ENCODE results near the gene TOGARAM1. TPM values are rescaled to one million over a fixed set of nuclear protein-coding genes. Genes with fewer than 3 reads are reported as not detected.

Gene TOGARAM1
- total RNA-seq, 1 experiment from 2014 or later, result 6.4 TPM

DNA sequence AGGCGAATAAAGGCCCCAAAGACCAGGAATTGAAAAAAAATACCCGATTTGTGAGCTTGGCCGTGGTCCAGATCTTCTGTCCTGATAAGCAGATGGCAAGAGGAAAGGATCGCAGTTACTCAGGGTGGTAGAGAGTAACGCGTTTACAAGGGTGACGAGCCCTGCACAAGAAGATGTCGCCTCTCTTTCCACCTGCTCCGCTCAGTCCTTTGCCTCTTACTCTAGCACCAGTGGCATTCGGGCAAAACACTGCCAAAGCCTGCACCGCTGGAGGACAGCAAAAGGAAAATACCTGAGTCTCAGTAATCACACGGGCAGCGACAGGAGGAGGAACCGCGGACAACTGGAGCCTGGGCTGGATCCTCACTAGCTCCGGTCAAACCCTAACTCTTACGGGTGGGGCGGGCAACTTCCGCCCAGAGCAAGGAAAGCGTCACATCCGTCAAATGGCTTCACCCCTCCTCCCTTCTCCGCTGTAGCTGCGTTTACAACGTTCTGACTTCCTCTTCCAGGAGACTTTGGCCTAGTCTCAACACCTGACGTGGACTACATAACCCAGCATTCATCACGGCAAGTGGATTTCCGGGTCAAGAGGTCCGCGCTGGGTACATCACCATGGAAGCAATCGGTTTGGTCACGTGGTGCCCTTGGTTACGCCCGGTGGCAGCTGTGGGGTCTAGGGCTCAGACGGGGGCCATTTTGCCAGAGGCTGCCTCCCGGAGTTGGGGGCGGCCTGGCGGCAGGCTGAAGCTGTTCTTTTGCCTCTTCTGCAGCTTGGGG lies at the start of gene TOGARAM1, which contains the start of gene KLHL28 (continued):
- TF ChIP-seq, protein P1, sequence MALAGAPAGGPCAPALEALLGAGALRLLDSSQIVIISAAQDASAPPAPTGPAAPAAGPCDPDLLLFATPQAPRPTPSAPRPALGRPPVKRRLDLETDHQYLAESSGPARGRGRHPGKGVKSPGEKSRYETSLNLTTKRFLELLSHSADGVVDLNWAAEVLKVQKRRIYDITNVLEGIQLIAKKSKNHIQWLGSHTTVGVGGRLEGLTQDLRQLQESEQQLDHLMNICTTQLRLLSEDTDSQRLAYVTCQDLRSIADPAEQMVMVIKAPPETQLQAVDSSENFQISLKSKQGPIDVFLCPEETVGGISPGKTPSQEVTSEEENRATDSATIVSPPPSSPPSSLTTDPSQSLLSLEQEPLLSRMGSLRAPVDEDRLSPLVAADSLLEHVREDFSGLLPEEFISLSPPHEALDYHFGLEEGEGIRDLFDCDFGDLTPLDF (CRISPR knock-in tag; IDR thresholded peaks at IDR 0.05), result no peak
- TF ChIP-seq ZNF263 (CRISPR knock-in tag; IDR thresholded peaks at IDR 0.05; ENCODE audit: low read depth) (no peak), ATF1 (CRISPR knock-in tag; IDR thresholded peaks at IDR 0.05) (no peak), SOX15 (CRISPR knock-in tag; IDR thresholded peaks at IDR 0.05) (no peak), TEAD1 (CRISPR knock-in tag; IDR thresholded peaks at IDR 0.05) (0 out of 2 replicates have a peak, but pooled peaks have one; percentile 2), FOXJ3 (CRISPR knock-in tag; IDR thresholded peaks at IDR 0.05; ENCODE audit: borderline replicate concordance) (no peak), MXD4 (CRISPR knock-in tag; IDR thresholded peaks at IDR 0.05; ENCODE audit: borderline replicate concordance) (no peak), ZNF671 (CRISPR knock-in tag; IDR thresholded peaks at IDR 0.05) (no peak), MYBL2 (CRISPR knock-in tag; IDR thresholded peaks at IDR 0.05) (no peak), GRHL2 (CRISPR knock-in tag; IDR thresholded peaks at IDR 0.05; ENCODE audit: insufficient replicate concordance, severe bottlenecking) (no peak), TP53 (CRISPR knock-in tag; IDR thresholded peaks at IDR 0.05) (no peak)
- TF ChIP-seq, protein P2, sequence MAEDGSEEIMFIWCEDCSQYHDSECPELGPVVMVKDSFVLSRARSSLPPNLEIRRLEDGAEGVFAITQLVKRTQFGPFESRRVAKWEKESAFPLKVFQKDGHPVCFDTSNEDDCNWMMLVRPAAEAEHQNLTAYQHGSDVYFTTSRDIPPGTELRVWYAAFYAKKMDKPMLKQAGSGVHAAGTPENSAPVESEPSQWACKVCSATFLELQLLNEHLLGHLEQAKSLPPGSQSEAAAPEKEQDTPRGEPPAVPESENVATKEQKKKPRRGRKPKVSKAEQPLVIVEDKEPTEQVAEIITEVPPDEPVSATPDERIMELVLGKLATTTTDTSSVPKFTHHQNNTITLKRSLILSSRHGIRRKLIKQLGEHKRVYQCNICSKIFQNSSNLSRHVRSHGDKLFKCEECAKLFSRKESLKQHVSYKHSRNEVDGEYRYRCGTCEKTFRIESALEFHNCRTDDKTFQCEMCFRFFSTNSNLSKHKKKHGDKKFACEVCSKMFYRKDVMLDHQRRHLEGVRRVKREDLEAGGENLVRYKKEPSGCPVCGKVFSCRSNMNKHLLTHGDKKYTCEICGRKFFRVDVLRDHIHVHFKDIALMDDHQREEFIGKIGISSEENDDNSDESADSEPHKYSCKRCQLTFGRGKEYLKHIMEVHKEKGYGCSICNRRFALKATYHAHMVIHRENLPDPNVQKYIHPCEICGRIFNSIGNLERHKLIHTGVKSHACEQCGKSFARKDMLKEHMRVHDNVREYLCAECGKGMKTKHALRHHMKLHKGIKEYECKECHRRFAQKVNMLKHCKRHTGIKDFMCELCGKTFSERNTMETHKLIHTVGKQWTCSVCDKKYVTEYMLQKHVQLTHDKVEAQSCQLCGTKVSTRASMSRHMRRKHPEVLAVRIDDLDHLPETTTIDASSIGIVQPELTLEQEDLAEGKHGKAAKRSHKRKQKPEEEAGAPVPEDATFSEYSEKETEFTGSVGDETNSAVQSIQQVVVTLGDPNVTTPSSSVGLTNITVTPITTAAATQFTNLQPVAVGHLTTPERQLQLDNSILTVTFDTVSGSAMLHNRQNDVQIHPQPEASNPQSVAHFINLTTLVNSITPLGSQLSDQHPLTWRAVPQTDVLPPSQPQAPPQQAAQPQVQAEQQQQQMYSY (CRISPR knock-in tag; IDR thresholded peaks at IDR 0.05), result no peak
- TF ChIP-seq, protein P3, sequence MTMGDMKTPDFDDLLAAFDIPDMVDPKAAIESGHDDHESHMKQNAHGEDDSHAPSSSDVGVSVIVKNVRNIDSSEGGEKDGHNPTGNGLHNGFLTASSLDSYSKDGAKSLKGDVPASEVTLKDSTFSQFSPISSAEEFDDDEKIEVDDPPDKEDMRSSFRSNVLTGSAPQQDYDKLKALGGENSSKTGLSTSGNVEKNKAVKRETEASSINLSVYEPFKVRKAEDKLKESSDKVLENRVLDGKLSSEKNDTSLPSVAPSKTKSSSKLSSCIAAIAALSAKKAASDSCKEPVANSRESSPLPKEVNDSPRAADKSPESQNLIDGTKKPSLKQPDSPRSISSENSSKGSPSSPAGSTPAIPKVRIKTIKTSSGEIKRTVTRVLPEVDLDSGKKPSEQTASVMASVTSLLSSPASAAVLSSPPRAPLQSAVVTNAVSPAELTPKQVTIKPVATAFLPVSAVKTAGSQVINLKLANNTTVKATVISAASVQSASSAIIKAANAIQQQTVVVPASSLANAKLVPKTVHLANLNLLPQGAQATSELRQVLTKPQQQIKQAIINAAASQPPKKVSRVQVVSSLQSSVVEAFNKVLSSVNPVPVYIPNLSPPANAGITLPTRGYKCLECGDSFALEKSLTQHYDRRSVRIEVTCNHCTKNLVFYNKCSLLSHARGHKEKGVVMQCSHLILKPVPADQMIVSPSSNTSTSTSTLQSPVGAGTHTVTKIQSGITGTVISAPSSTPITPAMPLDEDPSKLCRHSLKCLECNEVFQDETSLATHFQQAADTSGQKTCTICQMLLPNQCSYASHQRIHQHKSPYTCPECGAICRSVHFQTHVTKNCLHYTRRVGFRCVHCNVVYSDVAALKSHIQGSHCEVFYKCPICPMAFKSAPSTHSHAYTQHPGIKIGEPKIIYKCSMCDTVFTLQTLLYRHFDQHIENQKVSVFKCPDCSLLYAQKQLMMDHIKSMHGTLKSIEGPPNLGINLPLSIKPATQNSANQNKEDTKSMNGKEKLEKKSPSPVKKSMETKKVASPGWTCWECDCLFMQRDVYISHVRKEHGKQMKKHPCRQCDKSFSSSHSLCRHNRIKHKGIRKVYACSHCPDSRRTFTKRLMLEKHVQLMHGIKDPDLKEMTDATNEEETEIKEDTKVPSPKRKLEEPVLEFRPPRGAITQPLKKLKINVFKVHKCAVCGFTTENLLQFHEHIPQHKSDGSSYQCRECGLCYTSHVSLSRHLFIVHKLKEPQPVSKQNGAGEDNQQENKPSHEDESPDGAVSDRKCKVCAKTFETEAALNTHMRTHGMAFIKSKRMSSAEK (CRISPR knock-in tag; IDR thresholded peaks at IDR 0.05; ENCODE audit: borderline replicate concordance), result no peak
- TF ChIP-seq, protein P4, sequence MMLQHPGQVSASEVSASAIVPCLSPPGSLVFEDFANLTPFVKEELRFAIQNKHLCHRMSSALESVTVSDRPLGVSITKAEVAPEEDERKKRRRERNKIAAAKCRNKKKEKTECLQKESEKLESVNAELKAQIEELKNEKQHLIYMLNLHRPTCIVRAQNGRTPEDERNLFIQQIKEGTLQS (CRISPR knock-in tag; conservative IDR thresholded peaks at IDR 0.05), result no peak
- TF ChIP-seq, protein P5, sequence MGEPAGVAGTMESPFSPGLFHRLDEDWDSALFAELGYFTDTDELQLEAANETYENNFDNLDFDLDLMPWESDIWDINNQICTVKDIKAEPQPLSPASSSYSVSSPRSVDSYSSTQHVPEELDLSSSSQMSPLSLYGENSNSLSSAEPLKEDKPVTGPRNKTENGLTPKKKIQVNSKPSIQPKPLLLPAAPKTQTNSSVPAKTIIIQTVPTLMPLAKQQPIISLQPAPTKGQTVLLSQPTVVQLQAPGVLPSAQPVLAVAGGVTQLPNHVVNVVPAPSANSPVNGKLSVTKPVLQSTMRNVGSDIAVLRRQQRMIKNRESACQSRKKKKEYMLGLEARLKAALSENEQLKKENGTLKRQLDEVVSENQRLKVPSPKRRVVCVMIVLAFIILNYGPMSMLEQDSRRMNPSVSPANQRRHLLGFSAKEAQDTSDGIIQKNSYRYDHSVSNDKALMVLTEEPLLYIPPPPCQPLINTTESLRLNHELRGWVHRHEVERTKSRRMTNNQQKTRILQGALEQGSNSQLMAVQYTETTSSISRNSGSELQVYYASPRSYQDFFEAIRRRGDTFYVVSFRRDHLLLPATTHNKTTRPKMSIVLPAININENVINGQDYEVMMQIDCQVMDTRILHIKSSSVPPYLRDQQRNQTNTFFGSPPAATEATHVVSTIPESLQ (CRISPR knock-in tag; IDR thresholded peaks at IDR 0.05), result no peak
- TF ChIP-seq, protein P6, sequence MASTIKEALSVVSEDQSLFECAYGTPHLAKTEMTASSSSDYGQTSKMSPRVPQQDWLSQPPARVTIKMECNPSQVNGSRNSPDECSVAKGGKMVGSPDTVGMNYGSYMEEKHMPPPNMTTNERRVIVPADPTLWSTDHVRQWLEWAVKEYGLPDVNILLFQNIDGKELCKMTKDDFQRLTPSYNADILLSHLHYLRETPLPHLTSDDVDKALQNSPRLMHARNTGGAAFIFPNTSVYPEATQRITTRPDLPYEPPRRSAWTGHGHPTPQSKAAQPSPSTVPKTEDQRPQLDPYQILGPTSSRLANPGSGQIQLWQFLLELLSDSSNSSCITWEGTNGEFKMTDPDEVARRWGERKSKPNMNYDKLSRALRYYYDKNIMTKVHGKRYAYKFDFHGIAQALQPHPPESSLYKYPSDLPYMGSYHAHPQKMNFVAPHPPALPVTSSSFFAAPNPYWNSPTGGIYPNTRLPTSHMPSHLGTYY (CRISPR knock-in tag; IDR thresholded peaks at IDR 0.05), result no peak
- TF ChIP-seq, protein P7, sequence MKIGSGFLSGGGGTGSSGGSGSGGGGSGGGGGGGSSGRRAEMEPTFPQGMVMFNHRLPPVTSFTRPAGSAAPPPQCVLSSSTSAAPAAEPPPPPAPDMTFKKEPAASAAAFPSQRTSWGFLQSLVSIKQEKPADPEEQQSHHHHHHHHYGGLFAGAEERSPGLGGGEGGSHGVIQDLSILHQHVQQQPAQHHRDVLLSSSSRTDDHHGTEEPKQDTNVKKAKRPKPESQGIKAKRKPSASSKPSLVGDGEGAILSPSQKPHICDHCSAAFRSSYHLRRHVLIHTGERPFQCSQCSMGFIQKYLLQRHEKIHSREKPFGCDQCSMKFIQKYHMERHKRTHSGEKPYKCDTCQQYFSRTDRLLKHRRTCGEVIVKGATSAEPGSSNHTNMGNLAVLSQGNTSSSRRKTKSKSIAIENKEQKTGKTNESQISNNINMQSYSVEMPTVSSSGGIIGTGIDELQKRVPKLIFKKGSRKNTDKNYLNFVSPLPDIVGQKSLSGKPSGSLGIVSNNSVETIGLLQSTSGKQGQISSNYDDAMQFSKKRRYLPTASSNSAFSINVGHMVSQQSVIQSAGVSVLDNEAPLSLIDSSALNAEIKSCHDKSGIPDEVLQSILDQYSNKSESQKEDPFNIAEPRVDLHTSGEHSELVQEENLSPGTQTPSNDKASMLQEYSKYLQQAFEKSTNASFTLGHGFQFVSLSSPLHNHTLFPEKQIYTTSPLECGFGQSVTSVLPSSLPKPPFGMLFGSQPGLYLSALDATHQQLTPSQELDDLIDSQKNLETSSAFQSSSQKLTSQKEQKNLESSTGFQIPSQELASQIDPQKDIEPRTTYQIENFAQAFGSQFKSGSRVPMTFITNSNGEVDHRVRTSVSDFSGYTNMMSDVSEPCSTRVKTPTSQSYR (CRISPR knock-in tag; IDR thresholded peaks at IDR 0.05), result no peak
- TF ChIP-seq, protein P8, sequence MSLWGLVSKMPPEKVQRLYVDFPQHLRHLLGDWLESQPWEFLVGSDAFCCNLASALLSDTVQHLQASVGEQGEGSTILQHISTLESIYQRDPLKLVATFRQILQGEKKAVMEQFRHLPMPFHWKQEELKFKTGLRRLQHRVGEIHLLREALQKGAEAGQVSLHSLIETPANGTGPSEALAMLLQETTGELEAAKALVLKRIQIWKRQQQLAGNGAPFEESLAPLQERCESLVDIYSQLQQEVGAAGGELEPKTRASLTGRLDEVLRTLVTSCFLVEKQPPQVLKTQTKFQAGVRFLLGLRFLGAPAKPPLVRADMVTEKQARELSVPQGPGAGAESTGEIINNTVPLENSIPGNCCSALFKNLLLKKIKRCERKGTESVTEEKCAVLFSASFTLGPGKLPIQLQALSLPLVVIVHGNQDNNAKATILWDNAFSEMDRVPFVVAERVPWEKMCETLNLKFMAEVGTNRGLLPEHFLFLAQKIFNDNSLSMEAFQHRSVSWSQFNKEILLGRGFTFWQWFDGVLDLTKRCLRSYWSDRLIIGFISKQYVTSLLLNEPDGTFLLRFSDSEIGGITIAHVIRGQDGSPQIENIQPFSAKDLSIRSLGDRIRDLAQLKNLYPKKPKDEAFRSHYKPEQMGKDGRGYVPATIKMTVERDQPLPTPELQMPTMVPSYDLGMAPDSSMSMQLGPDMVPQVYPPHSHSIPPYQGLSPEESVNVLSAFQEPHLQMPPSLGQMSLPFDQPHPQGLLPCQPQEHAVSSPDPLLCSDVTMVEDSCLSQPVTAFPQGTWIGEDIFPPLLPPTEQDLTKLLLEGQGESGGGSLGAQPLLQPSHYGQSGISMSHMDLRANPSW (CRISPR knock-in tag; conservative IDR thresholded peaks at IDR 0.05; ENCODE audit: low read depth), result no peak

Measured in WTC11 (cell line).